NCI-H345 treated with DMSO at 0.1 percent for 48 hours (cell line): ENCODE results near the gene ZBTB16.
A peak's percentile ranks its signal among the peaks of the same experiment; 100 is the strongest.

Experiments
- DNase-seq: peaks from one replicate; lab custom pipeline; 2025; ENCODE audit not compliant: unreplicated experiment; lab: John Stamatoyannopoulos, UW

The ZBTB16 gene

DNA sequence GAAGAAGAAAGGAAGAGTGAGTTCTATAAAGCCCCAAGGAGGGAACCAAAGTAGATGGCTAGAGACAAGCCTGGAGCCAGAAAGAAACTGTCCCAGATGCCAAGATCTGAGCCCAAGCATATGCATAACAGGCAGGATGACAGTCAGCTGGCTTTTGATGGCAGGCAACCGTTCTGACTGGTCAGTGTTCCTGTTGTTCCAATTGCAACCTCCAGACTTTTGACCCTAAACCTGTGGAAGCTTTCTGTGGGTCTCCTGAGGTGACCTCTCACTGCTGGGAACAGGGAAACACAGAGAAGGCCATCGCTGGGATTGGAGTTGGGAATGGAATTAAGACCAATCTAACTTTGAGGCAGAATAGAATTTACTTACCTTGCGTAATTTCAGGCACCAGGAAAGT lies 215.1 kb downstream of the ZBTB16 start:
- no peak for DNase-seq

DNA sequence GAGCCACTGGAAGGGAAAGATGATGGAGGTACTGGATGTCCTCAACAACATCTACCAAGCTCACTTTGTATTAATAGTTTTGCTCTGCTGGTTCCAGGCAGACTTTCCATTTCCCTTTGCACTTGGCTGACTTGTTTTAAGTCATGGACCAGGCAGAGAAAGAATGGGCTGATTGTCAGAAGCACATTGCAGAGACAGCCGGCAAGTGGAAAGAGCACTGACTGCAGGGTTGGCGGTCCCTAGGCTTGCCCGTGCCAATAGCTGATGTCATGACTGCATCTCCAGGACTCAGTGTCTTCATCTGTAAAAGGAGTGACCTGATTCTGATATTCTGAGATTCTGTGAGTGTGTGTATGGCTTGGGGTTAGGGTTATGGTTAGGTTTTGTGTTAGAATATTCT lies 215.8 kb downstream of the ZBTB16 start:
- DNase-seq = no peak

DNA sequence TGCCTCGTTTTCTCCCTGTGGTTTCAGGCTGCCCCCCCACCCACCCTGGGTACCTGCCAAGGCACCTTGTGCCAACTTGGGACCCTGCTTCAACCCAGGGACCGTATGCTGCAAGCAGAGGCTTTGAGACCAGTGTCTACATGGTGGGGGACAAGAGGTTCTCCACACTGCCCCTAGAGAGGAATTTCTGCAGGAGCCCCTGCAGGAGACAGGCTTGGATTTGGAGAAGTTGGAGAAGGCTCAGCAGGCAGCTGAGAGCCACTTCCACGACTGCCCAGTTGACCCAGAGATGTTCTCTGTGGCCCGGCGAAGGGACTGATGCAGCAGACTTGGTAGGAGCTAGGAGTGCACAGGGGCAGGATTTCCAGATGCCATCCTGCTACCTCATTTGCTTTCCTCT lies 216.6 kb downstream of the ZBTB16 start:
- no peak for DNase-seq

DNA sequence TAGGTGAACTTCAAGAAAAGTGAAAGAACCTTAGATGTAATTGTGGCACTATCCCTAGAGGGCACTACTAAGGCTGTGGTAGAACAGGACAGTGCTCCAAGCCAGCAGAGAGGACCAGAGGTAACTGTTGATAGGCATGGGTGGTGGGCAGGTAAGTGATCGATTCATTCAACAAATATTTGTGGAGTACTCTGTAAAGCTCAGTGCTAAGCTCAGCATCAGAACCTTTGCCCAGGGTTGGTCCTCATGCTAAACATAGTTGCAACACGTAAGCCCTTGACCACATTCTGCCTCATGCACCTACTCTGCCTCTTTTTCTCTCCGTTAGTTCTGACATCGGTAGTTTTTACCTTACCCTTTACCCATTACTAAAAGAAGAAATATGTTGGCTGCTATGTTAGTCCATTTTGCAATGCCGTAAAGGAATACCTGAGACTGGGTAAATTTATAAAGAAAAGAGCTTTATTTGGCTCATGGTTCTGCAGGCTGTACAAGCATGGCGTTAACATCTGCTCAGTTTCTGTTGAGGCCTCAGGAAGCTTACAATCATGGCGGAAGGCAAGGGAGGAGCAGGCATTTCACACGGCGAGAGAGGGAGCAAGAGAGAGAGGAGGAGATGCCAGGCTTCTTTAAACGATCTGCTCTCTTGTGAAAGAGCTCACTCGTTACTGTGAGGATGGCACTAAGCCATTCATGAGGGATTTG lies 218.3 kb downstream of the ZBTB16 start:
- no peak for DNase-seq

DNA sequence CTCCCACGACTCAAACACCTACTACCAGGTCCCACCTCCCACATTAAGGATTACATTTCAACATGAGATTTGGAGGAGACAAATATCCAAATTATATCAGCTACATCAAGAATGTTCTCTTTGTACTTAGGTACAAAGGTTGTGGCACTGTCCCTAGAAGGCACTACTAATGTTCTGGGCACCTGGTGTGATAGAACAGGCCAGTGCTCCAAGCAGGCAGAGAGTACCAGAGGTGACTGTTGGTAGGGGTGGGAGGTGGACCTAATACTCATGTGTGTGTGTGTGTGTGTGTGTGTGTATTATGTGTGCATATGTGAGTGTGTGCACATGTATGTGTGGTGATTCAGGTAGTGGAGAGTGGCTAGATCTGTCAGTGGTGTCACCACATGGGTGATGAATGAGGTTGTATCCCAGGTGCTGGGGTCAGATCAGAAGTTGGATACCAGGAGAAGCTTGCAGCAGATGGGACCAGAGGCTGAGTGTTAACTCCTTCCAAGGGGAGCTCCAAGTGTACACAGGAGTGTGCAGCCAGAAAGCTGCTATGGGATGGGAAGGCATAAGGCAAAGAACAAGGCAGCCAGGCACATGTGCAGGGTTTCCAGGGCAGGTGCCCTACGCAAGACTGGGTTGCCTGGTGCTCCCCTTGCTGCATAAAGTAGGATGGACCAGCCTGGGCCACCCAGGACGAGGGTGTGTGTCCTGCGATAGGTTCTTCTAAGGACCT lies 219.0 kb downstream of the ZBTB16 start:
- no peak for DNase-seq

DNA sequence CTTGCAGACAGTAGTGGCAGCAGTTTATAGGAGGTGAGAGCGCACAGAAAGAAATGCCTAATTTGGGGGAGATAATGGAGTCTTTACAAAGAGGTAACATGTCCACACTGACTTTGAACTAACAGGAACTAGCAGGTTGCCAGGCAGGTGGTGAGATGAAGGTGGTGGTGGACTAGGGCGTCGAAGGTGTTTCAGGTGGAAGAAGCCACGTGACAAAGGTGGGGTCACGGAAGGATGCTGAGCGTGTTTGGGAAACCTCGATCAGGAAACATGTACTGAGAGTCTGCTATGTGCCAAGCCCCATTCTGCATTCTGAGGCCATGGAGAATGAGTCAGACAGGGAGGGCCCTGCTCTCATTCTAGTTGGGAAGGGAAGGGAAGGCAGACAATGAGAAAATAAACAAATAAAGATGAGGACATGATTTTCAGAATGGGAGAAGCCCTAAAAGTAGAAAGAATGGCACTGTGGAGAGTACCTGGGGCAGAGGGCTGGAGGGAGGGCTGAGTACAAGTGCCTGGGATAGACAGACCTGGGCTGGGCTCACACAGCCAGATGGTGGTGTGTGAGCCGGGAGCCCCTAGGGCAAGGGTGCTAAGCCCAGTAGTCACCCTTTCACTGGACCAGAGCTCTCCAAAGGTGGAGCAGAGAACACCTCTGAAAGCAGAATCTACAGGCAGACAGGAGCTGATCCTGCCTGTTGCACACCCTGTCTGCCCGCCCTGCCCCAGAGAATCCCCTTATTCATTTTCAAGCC lies 220.5 kb downstream of the ZBTB16 start:
- no peak for DNase-seq

DNA sequence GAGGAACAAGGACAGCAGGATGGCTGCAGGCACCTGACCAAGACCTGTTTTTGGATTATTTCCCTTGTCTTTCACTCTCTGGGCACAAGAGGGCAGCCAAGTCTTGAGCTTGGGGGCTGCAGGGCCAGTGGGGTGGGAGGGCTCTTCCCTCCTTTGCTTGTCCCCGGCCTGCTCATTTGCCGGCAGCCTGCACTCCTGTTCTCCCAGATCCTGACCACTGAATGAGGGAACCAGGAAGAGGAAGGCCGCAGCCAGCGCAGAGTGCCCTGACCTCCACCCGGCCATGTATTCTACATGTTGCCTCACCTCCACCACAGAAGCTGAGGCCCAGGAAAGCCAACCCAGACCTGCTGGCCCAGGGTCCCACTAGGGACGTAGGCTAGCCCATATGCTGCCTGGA lies 221.2 kb downstream of the ZBTB16 start:
- DNase-seq = peak; percentile 44

DNA sequence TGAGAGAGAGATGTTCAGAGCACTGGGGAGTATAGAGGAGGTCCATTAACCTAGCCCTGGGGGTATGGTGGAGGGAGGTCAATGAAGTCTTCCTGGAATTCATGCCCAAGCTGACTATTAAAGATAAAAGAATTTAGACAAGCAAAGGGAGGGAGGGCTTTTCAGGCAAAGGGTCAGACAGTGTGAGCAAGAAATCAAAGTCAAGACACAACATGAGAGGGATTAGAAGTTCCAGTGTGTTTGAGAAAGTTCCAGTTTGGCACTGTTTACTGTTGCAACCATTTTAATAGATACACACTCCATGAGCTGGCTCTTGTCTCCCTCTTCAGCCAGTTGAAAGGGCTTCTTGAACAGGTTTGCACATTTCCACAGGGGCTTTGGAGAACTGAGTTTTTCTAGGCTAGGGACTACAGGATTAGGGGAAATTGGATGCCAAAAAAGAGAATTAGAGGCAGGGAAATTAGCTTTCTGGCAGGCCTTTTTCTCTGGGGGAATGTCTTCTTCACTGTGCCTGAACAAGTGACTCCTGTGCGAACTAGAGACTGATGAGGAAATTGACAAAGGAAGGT lies 222.0 kb downstream of the ZBTB16 start:
- no peak for DNase-seq

DNA sequence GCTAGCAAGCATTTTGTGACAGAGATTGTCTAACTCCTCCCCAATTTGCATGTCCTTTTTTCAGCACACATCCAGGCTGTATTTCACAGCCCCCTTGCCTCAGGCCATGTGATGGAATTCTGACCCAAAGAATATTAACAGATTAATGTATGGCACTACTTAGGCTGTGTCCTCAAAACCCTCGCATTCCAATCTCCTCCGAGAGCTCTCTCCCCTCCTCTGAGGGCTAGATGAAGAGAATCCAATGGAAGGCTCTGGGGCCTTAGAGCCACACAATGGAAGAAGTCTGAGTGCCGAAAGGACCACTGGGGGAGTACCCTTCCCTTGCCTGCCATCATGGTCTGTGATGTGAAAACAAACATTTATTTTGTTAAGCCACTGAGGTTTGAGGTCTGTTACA lies 223.0 kb downstream of the ZBTB16 start:
- no peak for DNase-seq

DNA sequence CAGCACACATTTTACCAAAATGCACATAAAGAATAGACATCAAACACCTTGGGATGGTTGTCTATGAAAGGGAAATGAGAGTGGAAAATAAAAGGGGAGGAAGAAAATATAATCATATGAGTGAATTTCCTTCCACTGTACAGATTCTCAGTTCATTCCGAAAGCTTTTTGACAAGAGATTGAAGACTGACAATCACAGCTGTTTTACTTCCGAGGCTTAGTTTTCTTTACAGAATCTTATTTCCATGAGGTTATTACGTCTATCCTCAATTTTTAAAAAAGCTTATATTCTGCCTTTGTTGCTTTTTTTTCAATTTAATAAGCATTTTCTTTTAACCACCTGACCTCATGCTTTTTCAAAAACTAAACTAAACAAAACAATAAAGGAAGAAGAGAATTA lies 223.9 kb downstream of the ZBTB16 start:
- no peak for DNase-seq

DNA sequence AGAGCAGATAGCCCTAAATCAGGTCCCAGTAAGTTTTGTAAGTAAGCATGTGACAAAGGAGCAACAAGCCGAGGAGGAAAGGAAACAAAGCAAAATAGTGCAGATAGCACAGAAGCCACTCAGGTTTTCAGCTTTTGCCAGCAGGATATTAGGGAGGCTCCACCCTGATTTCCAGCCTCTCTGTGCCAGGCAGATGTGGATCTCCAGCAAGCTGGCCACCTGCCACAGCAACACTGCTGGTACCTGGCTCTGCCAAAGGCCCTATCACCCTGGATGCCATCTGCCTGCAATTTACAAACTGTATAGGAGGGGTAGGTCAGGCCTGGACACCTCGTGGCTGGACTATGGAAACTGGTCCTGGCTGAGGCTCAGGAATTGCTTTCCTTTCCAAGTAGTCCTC lies 224.5 kb downstream of the ZBTB16 start:
- peak; percentile 13 for DNase-seq

DNA sequence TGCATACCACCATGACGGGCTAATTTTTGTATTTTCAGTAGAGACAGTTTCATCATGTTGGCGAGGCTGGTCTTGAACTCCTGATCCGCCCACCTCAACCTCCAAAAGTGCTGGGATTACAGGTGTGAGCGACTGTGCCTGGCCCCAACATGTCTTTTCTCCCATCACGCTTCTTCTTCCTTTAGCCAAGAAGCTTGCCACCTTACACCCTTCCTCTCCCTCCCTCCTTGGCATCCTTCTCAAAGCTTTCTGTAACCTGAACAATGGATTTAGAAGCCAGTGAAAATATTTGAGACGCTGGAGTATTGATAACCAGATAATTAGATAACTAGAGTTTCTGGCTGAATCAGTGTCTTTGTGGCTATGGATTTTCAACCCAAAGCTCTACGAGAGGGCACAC lies 225.4 kb downstream of the ZBTB16 start:
- no peak for DNase-seq

DNA sequence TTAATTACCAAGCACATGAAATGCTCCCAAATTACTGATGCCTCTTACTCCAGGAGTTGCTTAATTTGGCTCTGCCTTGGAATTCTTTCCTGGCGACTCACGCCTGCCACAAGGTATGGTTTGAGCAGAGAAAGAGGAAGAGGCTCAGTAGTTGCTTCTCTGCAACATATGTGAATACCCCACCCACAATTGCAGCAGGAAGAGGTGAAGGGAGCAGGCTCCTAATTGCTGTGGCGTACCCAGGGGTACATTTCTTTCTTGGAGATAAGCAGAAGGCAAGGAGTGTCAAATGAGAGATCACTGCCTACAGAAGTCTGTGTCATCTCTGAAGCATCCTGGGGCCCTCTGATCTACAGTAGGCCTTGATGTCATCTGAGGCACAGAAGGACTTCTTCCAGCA lies 226.1 kb downstream of the ZBTB16 start:
- DNase-seq = no peak

DNA sequence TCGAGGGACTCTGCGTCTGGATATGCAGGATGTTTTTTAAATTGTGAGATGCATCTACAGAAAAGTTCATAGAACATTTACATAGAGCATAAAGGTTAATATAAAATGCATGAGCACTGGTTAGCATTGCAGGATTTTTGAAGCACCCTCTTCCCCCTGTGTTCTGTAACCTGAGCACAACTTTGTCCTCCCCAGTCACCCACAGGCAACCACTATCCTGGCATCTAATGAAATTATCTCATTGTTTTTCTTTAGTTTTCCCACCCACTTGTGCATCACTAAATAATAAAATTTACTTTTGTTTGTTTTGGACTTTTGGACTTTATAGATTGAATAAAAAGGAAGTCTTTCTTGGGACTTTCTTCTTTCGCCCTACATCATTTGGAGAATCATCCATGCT lies 226.7 kb downstream of the ZBTB16 start:
- no peak for DNase-seq

DNA sequence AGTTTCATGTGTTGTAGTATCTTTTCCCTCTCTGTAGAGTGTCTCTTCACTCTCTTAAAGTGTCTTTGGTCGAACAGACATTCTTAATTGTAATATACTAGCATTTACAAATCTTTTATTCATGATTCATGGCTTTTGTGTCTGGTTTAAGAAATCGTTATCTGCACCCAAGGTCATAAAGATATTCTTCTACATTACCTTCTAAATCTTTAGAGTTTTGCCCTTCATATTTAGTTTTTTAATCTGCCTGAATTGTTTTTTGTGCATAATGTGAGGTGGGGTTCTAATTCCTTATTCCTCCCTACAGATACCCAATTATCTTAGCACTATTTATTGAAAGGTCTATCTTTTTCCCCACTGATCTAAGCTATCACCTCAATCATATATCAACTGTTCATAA lies 227.6 kb downstream of the ZBTB16 start:
- no peak for DNase-seq

DNA sequence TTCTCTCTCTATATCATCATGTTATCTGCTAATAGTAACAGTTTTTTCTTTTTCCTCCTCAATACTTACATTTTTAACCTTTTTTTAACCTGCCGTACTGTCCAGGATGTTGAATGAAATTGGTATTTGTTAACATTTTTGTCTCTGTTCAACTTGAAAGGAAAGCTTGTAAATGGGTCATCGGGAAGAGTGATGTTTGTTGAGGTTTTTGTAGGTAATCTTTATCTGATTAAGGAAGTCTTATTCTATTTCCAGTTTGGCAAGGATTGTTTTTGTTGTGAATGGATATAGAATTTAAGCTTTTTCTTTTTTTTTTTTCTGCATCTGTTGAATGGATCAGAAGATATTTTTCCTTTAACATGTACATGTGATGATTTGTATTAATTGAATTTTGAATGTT lies 228.6 kb downstream of the ZBTB16 start:
- no peak for DNase-seq

DNA sequence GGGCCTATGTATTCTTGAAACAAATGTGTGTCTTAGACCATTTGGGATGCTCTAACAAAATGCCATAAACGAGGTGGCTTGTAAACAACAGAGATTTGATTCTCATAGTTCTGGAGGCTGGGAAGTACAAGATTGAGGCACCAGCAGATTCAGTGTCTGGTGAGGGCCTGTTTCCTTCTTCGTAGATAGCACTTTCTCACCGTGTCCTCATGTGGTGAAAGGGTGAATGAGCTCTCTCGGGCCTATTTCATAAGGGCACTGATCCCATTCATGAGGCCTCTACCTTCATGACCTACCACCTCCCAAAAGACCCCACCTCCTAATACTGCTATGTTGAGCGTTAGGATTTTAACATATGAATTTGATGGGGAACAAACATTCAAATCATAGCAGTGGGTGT lies 230.3 kb downstream of the ZBTB16 start:
- no peak for DNase-seq

DNA sequence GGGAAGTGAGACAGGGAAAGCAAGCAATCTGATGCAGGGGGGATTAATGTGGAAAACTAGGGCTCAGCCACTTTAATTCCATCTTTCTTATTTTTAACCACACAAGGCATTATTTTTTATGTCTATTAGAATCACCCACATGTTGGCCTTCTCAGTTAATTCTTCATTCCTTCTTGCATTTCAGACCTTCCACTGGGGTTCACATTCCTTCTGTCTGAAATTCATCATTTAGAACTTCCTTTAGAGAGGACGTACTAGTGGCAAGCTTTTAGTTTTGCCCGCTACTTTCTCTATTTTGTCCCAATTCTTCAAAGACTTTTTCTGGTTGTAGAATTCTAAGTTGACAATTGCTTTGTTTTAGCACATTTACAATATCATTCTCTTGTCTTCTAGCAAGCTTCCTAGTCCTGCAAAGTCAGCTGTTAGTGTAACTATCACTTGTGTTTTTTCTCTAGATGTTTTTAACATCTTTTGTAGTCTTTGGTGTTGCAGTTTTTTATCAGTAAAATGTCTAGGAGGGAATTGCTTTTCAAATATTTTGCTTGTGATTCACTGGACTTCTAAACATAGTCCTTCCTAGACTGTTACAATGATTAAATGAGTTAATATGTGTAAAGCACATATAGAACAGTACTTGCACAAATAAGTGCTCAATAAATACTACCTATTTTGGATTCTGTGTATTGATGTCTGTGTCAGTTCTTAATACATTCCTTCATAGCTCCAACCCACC lies 231.2 kb downstream of the ZBTB16 start:
- no peak for DNase-seq

DNA sequence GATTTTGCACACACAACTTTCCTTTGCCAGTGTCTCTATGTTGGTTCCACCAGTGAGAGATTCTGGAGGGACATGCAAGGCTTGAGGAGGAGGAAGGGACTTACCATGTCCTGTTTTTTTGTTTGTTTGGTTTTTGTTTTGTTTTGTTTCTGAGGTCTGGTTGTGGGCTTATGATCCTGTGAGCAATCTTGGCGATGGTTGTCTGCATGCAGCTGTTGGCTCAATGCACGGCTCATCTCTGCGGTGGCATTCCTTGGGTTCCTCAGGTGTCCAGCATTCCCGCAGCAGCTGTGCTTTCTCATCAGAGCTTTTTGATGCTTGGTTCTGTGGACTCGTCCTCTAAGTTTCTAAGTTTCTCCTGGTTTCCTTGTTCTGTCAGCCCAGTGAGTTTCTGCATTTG lies 231.9 kb downstream of the ZBTB16 start:
- no peak for DNase-seq

DNA sequence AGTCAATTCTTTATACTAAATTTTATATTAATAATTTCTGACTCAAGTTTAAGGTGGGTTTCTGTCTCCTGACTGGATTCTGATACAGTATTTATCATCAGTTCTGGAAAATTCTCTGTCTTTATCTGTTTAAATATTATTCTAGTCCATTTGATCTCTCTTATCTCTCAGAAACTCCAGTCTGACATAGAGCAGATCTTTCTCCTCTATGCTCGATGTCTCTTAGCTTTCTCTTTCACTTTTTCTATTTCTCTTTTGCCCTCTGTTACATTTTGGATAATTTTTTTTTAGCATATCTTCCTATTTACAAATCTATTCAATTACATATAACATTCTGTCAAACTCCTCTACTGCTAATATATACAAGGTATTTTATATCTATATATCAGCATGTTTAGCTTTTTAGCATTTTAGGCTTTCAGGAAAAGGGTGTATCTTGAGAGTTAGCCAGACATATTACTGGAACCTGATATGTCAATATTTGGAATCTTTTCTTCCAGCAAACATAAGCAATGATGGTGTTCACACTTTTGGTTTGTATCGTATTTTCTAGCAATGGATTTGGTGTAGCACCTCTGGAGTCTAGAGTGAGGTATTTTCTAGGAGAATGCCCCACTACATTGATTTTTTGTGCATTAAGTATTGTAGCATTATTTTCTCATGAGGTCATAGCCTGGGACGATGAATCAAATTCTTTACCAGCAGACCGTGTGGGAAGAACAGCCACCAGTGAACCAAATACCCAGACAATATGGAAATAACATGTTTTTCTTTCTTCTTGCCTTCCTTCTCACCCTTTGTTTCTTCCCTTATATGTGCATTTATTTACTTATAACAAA lies 232.6 kb downstream of the ZBTB16 start:
- DNase-seq = no peak
